NOMO-1 treated with DMSO at 0.1 percent for 48 hours (cell line): ENCODE measurements around the gene MRPL37.
"Not testable (repeated sequence)": the region's sequence is repeated elsewhere in the genome, so short reads cannot be mapped to it uniquely, and the experiment has no call there.

Experiments
- DNase-seq: peaks from one replicate; lab custom pipeline; 2025; ENCODE audit not compliant: unreplicated experiment; lab: John Stamatoyannopoulos, UW

MRPL37 gene

DNA sequence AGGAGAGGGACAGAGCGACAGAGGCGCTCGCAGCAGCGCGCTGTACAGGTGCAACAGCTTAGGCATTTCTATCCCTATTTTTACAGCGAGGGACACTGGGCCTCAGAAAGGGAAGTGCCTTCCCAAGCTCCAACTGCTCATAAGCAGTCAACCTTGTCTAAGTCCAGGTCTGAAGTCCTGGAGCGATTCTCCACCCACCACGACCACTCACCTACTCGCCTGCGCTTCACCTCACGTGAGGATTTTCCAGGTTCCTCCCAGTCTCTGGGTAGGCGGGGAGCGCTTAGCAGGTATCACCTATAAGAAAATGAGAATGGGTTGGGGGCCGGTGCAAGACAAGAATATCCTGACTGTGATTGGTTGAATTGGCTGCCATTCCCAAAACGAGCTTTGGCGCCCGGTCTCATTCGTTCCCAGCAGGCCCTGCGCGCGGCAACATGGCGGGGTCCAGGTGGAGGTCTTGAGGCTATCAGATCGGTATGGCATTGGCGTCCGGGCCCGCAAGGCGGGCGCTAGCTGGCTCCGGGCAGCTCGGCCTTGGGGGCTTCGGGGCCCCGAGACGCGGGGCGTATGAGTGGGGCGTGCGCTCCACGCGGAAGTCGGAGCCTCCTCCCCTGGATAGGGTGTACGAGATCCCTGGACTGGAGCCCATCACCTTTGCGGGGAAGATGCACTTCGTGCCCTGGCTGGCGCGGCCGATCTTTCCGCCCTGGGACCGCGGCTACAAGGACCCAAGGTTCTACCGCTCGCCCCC is at the start of gene MRPL37, which contains the start of gene CYB5RL:
MRPL37 (plus strand) TSS at position 403 of the 754 bp plus-strand sequence; CDS start at position 480, 77 bp downstream.
CYB5RL (minus strand) TSS at position 266 of the 754 bp plus-strand sequence. CDS start 4,414 bp downstream, outside the sequence.
- DNase-seq: peak; percentile 95

DNA sequence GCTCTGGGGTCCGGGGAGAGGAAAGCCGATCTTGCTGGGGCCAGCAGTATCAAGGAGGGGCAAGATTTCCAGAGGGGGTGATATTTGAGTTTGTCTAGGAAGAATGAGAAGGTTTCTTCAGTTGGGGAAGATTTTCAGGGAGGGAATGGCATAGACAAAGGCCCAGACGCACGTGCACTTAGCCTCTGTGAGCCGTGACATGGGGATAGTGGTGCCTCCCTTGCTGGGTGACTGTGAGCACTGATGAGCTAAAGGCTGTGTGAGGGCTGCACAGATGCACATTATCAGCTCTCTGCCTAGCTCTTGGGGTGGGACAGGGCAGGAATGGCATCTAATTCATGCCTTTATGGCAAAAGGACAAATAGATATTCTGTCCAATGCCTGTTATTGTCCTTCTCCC is 49.0 kb upstream of the MRPL37 start:
- no peak for DNase-seq

DNA sequence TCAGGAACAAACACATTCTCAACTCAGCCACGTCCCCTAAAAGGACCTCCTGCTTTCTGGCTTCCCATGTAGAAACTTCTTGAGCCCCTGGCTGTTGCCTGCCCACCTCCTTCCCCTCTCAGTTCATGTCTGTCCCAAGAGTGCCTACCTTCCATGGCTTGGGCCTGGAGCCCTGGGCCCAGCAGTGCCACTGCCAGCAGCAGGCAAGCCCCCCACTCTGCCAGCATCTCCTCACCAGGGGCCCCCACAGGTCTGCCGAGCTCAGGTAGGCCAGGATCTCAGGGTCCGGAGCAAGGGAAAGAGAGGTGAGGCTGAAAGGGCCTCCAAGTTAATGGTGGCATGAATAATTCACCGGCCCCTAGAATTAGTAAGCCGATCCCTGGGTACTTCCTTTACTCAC is 47.3 kb upstream of the MRPL37 start, which contains the start of gene CDCP2:
CDCP2 (minus strand) TSS at position 305 of the 400 bp plus-strand sequence; CDS start at position 227, 78 bp downstream.
- no peak for DNase-seq

DNA sequence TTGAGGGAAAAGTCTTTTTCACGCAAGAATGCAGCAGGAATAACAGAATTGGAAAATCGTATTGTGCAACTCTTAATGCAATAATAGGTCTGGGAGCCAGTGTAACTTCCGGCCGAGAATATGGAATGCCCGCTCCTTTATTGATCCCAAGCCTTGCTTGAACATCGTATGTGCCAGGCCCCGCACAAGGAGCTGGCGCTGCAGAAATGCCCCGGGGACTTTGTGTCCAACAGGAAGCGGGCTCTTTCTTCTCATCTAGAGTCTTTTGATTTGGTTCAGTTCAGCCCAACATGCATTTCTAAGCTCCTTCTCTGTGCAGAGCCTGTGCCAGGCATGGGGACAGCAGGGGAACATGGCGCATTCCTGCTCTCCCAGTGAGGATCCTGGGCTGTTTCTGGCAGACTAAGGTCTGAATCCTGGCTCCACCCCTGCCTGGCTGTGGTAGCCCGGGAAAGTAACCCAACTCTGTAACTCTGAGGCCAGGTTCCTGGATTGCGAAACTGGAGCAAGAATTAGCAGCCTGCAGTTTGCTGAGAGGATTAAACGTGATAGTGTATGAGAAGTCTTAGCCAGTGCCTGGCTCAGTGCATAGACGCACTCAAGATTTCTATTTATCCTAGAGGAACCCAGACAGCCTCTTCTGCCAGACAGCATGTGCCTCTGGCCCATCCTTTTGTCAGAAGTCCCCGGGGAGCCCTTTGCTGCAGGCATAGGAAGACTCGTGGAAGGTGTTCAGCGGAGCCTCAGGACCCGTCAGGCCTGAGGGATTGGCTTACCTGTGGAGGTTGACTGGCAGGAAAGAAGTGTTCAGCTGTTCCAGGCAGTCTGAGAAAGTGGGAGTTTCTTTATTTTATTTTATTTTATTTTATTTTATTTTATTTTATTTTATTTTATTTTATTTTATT is 46.2 kb upstream of the MRPL37 start:
- DNase-seq: peak; percentile 13

DNA sequence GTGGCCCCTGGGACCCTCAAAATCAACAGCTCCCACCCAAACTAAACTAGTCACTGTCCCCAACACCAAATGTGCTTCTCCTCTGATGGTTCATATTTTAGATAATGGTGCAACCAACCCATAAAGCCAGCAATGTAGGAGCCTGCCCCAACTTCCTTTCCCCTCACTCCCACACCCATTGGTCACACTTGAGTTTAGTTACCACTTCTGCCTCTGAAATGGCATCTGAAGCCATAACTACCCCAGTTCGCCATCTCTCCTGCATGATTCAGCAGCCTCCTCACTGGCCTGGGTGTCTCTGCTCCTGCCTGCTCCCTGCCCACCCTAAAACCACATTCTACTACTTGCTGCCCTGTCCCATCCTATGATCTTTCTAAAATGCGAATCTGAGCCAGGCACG is 43.8 kb upstream of the MRPL37 start:
- no peak for DNase-seq

DNA sequence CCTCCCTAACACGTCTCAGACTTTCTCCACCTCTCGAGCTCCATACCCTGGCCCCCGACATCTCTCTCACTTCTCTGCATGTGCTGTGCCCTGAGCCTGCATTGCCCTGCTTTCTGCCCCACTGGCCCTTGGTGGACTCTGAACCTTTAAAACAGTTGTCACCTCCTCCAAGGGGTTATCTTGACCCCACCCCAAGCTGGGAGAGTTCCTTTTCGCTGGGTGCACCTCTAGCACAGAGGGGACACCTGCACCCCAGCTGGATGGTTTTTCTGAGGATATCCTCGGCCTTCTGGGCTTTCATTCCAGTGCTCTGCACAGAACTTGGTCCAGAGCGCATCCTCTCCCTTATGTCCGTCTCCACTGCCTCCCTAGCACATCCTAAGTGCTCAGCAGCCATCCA is 43.0 kb upstream of the MRPL37 start:
- DNase-seq: no peak

DNA sequence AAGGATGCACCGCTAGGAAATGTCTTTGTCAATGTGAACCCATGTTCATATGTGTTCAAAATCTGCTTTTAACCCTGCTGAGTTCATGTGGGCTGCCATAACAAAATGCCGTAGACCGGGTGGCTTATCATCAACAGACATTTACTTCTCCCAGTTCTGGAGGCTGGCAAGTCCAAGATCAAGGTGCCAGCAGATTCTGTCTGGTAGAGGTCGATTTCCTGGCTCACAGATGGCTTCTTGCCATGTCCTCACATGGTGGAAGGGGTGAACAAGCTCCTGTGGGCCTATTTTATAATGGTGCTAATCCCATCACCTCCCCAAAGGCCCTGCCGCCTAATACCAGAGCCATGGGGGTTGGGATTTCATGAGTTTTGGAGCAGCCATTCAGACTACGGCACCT is 42.6 kb upstream of the MRPL37 start:
- DNase-seq: no peak

DNA sequence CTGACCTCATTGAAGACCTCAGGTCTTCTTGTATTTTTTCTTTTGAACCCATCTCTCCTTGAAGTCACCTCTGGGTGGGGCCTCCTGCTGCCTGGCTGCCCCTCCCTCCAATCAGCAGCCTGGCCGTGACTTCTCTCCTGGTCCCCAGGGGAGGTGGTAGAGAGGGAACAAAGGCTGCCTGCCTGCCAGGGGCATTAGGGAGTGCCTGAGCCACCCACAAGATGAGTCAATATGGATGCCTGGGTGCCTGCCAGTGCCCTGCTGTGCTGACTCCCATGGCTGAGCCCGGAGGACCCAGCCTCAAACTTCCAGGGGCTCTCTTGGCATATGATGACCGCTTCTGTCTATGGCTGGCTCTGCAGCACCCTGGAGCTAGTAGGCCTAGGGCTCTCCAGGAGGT is 41.9 kb upstream of the MRPL37 start:
- DNase-seq: no peak

DNA sequence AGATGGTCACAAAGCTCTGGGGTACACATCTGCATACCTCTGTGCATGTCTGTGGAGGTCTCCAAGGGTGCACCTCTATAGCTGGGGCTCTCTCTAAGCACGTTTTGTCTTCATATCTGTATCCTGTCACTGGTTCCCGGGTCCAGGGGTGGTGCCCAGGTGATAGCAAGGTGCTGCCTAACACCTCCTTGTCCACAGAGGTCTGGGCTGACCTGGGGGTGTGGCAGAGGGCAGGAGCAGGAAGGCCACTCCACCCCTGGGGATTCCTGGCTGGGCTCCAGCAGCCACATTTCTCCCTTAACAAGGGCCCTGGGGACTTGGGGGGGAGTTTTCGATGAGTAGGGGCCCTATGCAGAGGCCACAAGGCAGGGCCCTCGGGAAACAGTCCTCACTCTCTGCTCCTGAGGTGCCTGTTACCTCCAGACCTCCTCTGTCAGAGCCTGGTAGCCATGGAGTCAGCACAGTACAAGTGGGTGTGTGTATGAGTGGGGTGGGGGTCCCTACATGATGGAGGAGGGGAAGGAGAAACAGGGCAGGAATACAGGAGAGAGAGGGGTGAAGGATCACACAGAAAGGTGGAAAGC is 40.1 kb upstream of the MRPL37 start:
- DNase-seq: no peak

DNA sequence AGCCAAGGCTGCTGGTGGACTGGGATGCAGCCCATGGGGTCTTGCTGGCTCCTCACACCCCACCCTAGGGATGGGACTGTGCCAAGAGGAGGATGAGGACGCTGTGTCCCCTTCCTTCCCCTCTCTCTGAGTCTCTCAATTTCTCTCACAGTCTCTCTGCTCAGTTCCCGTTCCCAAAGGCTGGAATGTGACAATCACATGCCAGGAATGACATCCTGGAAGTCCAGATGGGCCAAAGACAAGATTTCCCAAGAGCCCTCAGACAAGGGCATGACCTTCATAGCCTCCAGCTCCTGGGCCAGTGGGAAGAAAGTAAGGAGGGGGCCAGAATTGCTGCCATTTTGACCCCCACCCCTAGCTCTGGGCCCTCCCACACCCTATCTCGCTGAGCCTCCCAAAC is 39.6 kb upstream of the MRPL37 start:
- DNase-seq: no peak

DNA sequence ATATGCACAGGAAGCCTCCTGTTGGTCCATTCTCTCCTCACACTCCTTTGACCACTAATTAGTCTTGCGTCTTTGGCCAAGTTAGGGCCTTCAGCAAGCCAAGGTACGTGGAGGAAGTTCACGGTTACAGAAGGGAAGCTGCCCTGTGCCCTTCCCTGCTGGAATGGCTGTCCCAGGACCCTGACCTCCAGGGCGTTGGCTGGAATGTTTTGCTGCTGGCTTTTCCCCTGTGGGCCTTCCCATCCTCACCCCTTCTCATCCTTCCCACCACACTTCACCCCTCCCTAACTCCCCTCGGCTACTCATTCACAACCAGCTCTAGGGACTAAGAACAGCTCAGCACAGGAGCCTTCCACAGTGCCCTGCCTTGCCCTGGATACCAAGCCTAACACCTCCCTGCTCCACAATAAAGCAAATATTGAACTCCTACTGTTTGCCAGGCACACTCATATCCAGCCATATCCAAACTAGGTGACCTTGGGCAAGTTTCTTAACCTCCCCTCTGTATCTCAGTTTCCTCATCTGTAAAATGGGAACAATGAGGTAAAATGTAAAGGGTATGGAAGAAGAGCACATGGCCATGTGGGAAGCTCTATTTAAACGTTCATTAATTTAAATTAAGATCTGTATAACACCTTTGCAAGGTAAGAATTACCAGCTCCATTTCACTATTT is 38.3 kb upstream of the MRPL37 start:
- DNase-seq: no peak

DNA sequence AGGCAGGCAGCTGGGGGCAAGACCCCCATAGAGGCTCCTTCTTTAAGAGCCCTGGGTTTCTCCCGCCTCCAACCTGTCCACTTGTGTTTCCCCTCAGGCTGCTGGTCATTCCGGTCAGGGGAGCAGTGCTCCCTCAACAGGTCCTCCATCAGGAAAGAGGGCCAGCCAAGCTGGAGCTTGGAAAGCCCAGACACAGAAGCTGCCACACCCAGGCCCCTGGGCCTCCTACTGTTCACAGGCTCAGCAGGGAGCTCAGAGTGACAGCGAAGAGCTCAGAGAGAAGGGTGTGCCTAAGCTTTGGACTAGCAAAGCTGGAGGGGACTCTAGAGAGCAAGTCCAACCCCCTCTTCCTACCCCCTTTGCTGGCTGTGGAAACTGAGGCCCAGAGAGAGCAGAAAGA is 36.9 kb upstream of the MRPL37 start:
- no peak for DNase-seq

DNA sequence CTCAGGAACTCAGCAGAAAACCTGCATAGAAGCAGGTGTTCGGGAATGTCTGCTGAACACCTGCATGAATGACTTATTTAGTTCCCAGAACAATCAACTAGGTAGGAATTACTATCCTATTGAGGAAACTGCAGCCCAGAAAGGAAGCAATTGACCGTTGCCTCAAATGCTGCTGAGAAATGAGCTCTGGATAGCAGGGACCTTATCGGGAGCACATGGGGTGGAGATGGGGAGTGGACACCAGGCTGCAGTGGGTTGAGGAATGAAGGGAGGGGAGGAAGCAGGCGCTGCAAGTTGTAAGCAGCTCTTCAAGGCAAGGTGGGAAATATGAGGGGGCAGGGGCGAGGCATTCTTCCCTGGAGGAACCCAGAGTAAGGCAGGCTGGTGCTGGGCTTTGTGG is 36.4 kb upstream of the MRPL37 start:
- no peak for DNase-seq

DNA sequence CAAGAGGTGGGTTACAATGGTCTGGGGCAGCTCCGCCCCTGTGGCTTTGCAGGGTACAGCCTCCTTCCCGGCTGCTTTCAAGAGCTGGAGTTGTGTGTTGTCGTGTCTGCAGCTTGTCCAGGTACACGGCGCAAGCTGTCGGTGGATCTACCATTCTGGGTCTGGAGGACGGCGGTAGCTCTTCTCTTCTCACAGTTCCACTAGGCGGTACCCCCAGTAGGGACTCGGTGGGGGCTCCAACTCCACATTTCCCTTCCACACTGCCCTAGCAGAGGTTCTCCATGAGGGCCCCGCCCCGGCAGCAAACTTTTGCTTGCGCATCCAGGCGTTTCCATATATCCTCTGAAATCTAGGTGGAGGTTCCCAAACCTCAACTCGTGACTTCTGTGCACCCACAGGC is 34.8 kb upstream of the MRPL37 start:
- DNase-seq: no peak

DNA sequence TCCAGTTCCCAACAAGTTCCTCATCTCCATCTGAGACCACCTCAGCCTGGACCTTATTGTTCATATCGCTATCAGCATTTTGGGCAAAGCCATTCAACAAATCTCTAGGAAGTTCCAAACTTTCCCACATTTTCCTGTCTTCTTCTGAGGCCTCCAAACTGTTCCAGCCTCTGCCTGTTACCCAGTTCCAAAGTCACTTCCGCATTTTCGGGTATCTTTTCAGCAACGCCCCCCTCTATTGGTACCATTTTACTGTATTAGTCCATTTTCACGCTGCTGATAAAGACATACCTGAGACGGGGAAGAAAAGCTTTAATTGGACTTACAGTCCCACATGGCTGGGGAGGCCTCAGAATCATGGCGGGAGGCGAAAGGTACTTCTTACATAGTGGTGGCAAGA is 33.6 kb upstream of the MRPL37 start:
- DNase-seq: not testable (repeated sequence)

DNA sequence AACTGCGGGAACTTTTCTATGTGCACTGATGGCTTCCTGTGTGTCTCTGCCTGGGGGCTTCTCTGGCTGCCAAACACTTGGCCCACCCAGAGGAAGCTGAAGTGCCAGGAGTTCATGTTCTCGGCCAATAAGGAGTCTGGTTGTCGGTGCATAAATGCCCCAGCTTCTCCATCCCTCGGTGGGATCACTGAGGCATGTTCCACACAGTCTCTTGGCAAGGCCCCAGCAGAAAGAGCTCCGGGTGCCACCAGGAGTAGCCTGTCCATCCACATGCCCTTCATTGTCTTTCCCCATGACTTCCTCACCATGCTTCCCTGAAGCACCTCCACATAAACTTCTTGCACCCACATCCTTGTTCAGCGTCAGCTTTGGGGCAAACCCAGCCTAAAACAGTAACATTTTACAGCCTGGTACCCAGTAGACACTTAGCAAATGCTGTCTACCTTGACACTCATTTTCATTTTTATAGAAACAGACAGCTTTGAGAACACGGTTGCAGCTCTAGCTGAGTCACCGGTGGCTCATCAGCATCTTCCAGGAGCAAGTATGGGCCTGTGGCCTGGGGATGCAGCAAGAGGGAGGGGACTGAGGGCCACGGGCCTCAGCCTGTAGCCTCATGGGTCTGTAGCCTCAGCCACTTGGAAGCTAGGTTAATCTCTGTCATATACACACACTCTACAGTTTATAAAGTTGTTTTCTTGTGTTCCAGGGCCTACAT is 32.4 kb upstream of the MRPL37 start:
- no peak for DNase-seq

DNA sequence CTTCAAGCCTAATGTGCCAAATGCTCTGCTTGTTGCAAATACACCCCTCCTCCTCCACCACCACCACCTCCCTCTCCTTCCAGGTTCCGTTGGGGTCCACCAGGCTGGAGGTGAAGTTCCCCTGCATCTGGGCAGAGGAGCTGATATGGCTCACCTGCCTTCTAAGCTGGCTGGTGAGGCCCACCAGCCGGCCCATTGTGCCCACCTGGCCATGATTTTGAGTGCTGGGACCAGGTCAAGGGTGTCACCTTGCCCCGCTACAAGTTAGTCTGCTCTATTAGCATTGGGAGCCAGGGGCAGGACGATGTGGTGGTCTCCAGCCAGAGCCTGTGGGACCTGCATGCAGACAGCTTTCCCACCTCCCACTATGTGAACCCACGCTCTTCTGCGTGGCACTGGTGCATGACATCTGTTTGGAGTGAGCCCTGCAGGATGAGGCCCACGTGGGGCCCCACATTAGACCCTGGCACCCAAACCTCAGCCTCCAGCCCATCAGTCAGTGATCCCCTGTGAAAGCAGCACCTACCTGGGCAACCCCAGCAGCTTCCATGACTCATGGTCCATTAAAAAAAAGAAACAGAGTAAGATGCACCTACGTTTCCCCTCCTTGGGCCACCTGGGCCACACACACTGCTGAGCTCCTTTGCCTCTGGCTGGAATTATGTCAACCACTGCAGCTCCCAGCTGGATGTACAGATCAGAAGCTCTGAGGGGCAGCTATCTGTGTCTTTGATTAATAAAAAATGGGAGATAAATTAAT is 31.6 kb upstream of the MRPL37 start:
- no peak for DNase-seq

DNA sequence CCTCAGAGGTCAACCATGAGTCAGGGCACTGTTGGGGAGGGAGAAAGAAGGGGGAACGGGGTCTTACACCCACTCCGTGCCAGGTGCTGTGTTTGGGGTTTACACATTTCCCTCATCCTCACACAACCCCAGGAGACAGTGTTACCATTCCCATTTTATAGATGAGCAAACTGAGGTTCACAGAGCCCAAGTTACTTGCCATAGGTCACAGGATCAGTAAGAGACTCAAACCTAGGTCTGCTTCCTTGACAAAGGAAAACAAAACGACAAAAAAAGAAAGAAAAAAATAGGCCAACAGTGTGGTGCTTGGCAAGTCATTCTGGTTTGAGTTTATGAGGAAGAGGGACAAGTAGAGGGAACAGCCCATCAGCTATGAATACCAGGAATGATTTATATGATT is 30.9 kb upstream of the MRPL37 start:
- no peak for DNase-seq

DNA sequence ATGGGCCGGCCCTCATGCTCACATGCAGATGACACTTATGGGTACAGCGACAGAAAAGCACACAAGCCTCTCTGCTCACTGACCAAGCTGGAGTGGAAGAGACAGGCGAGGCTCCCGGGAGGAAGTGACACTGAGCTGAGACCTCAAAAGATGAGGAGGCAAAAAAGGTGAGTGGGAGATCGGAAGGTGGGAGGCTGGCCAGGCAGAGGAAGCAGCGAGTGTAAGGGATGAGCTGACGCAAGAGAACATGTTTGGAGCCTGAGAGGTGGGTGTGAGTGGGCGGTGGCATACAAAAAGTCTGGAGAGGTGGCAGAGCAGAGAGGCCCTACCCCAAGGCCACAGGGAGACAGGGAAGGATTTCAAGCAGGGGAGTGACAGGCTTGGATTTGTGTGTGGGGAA is 29.0 kb upstream of the MRPL37 start:
- DNase-seq: no peak

DNA sequence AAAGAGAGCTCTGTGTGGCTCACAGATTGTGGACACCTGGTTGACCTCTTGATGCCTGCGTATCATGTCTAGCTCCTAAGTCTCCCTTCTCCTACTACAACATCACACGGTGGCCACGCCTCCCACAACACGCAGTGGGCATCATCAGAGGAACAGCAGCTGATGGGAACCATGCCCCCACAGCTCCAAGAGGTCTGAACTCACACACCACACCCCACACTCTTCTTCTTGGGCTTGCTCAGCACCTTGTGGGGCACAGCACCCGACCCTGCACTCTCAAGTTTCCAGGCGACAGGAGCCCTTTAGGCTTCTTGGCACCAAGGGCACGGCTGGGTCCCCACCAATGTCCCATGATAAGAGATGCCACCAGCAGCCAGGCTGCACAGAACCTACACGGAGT is 28.4 kb upstream of the MRPL37 start:
- no peak for DNase-seq
